Measurements from ENCODE around the gene SLC35F2. TPM values are rescaled to one million over a fixed set of nuclear protein-coding genes. Genes with fewer than 3 reads are reported as not detected.

SLC35F2 gene
- total and polyA plus RNA-seq, 2 of the 8 experiments (the other 6 are each of a cell fraction or from before 2014, with no cell fraction given) = 15.1 to 29.7 TPM

DNA sequence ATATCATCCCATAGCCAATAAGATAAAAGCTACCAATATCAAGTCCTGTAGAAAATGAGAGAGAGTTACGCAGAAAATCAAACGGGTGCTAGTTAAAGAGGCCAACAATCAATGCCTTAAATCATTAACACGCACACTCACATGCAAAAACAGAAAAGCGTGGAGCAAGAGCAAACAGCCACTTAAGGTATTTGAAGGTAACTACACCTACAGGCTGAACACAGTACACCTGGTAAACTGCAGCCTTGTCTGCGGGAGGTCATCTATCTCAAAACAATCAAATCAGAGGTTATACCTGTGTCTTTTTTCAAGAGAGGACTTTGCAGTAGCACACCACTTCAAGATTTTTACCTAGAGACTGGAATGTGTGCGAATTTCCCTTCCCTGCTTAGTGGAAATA is 23.6 kb downstream of the SLC35F2 start:
- H3K4me3 ChIP-seq (ENCODE audit: extremely low read depth in 1 of 4, insufficient read depth in 2 of 4, low read depth in 3 of 4, low read length in 4 of 4) = no peak overlapping the region
- no peak overlapping the region for H4K5ac ChIP-seq (ENCODE audit: insufficient read length, low read depth, low read length)
- H3K27me3 ChIP-seq (replicated peaks in 1 of 4; ENCODE audit: control insufficient read depth in 3 of 4, extremely low read depth in 1 of 4, insufficient read depth in 3 of 4, low read length in 3 of 4) = peaks cover 0 to 2% (median 0%) of the 10 kb centered on the region in 4 experiments; a peak in 1 of 7 replicates
- H2BK20ac ChIP-seq (ENCODE audit: low read length) = no peak overlapping the region
- no peak overlapping the region for H2BK120ac ChIP-seq (replicated peaks; ENCODE audit: low read depth, low read length)
- no peak overlapping the region for H3K18ac ChIP-seq (ENCODE audit: extremely low read depth, low read length)
- H2BK12ac ChIP-seq (ENCODE audit: low read depth, low read length) = no peak overlapping the region
- H3K56ac ChIP-seq (replicated peaks; ENCODE audit: insufficient read length, low read depth, low read length) = no peak overlapping the region
- H2BK15ac ChIP-seq (ENCODE audit: low read length) = no peak overlapping the region
- CTCF ChIA-PET (ENCODE audit: partially characterized antibody) = interaction anchor here (0.6 to 2.5 kb wide), 6 partner anchors 9 to 137 kb away, joined by 3 to 10 read pairs (median 4); partner anchors contain the start of gene SLC35F2
- H3K9ac ChIP-seq (replicated peaks in 1 of 4; ENCODE audit: extremely low read depth in 1 of 4, low read depth in 3 of 4, low read length in 3 of 4) = no peak overlapping the region
- H3K27ac ChIP-seq (ENCODE audit: low read depth, low read length) = no peak overlapping the region
- no peak overlapping the region for H3K4ac ChIP-seq (replicated peaks; ENCODE audit: insufficient read length, low read depth, low read length)
- no peak overlapping the region for H3K14ac ChIP-seq (ENCODE audit: insufficient read length)
- H4K20me1 ChIP-seq (replicated peaks in 1 of 2; ENCODE audit: control insufficient read depth in 1 of 2, insufficient read depth in 2 of 2, low read length in 2 of 2) = peaks cover 5% of the 10 kb centered on the region in 2 experiments
- FAIRE-seq (no peak), DNase-seq (ENCODE audit: low read depth in 1 of 2, low spot score in 2 of 2) (no peak)
- H2AFZ ChIP-seq (ENCODE audit: low read length) = no peak overlapping the region
- no peak overlapping the region for H4K91ac ChIP-seq (replicated peaks; ENCODE audit: insufficient read length, low read length)
- H3K4me1 ChIP-seq (replicated peaks in 1 of 4; ENCODE audit: control insufficient read depth in 3 of 4, insufficient read depth in 4 of 4, low read length in 3 of 4) = peaks cover 0 to 5% (median 2%) of the 10 kb centered on the region in 4 experiments; a peak in 4 of 7 replicates
- H3K79me2 ChIP-seq (ENCODE audit: control insufficient read depth in 1 of 2, insufficient read depth in 2 of 2, low read length in 2 of 2) = peaks cover 0 to 29% of the 10 kb centered on the region in 2 experiments; a peak in 2 of 4 replicates
- H3K23me2 ChIP-seq (ENCODE audit: low read depth, low read length) = no peaks in the 10 kb centered on the region
- H3K9me3 ChIP-seq (ENCODE audit: insufficient read depth in 2 of 2, low read depth in 1 of 2, low read length in 1 of 2) = no peaks in the 10 kb centered on the region
- no peak overlapping the region for H2BK5ac ChIP-seq (ENCODE audit: low read depth, low read length)
- H3K36me3 ChIP-seq (ENCODE audit: control insufficient read depth in 2 of 4, insufficient read depth in 4 of 4, low read length in 3 of 4) = no peaks in the 10 kb centered on the region
- no peak overlapping the region for H2AK5ac ChIP-seq (ENCODE audit: low read depth, low read length)
- WGBS, 2 experiments (ENCODE audit: extremely low coverage in 1 of 2, insufficient coverage in 1 of 2, insufficient read length in 1 of 2, insufficient replicate concordance in 2 of 2, low coverage in 1 of 2, low lambda C conversion rate in 2 of 2, missing lambda C conversion rate in 1 of 2) = 76% methylated on average over 6 of the region's 6 CpGs; no CpG with 5 or more reads in 1 of the 2 experiments
- H3K23ac ChIP-seq (ENCODE audit: insufficient read length) = no peak overlapping the region
- no peak overlapping the region for H3K4me2 ChIP-seq (ENCODE audit: insufficient read depth in 1 of 2, low read depth in 2 of 2, low read length in 2 of 2)
- POLR2A ChIA-PET (ENCODE audit: partially characterized antibody) = no interaction called here
- TF ChIP-seq PHF8 (conservative IDR thresholded peaks at IDR 0.05; ENCODE audit: low read depth, low read length) = no peak
- TF ChIP-seq, protein P1, sequence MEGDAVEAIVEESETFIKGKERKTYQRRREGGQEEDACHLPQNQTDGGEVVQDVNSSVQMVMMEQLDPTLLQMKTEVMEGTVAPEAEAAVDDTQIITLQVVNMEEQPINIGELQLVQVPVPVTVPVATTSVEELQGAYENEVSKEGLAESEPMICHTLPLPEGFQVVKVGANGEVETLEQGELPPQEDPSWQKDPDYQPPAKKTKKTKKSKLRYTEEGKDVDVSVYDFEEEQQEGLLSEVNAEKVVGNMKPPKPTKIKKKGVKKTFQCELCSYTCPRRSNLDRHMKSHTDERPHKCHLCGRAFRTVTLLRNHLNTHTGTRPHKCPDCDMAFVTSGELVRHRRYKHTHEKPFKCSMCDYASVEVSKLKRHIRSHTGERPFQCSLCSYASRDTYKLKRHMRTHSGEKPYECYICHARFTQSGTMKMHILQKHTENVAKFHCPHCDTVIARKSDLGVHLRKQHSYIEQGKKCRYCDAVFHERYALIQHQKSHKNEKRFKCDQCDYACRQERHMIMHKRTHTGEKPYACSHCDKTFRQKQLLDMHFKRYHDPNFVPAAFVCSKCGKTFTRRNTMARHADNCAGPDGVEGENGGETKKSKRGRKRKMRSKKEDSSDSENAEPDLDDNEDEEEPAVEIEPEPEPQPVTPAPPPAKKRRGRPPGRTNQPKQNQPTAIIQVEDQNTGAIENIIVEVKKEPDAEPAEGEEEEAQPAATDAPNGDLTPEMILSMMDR (IDR thresholded peaks at IDR 0.05; ENCODE audit: control extremely low read depth in 1 of 3, insufficient read depth in 1 of 3, low read depth in 1 of 3, low read length in 3 of 3) = peak in 1 of 3 experiments; percentile 13; a peak in 1 of 4 replicates
- H4K8ac ChIP-seq (ENCODE audit: extremely low read depth, insufficient read depth, low read length) = no peak overlapping the region
- H3K79me1 ChIP-seq (ENCODE audit: low read depth, low read length) = peaks cover 1% of the 10 kb centered on the region; the same call in 1 of the 2 replicates

Measured in H1 (cell line).